ENCODE measurements around the gene RIPOR2. TPM values are rescaled to one million over a fixed set of nuclear protein-coding genes. Genes with fewer than 3 reads are reported as not detected.
A peak's percentile ranks its signal among the peaks of the same experiment; 100 is the strongest.

Gene RIPOR2
- total and polyA plus RNA-seq, 2 donors (not counting 3 experiments of a cell fraction or from before 2014, with no cell fraction given), result 0.10 TPM; not detected in 1

- H3K36me3 ChIP-seq (ENCODE audit: control insufficient read depth in 2 of 2, extremely low read depth in 1 of 2, insufficient read depth in 2 of 2, low read length in 2 of 2), result no peaks in the 10 kb centered on the region
- H2AFZ ChIP-seq (ENCODE audit: low read depth, low read length), result no peak overlapping the region
- dilution Hi-C loops (cut with MboI; ENCODE audit: extremely low pct_ligation_motif_present, low sequenced_read_pairs) (no loop called here), intact Hi-C loops (cut with micrococcal nuclease) (no loop called here)
- peak; percentile 7 for DNase-seq (ENCODE audit: low read depth, low spot score)
- no peaks in the 10 kb centered on the region for H4K20me1 ChIP-seq (replicated peaks; ENCODE audit: control insufficient read depth, extremely low read depth, insufficient read depth, low read length)
- no peak for FAIRE-seq
- no peak overlapping the region for H3K27ac ChIP-seq (ENCODE audit: insufficient read depth, low read depth, low read length)
- H3K4me2 ChIP-seq (ENCODE audit: insufficient read depth, low read length), result no peak overlapping the region
- no TSS peak for BruUV-seq (replicated peaks)
- H3K9me3 ChIP-seq (replicated peaks; ENCODE audit: control insufficient read depth, insufficient read depth, low read length), result no peaks in the 10 kb centered on the region
- no peaks in the 10 kb centered on the region for H3K9me1 ChIP-seq (replicated peaks; ENCODE audit: control insufficient read depth, extremely low read depth, insufficient read depth, low read length)
- no peak overlapping the region for H3K4me3 ChIP-seq (replicated peaks in 1 of 3; ENCODE audit: insufficient read depth in 1 of 3, low read depth in 1 of 3, low read length in 3 of 3)
- CTCF ChIA-PET, result no interaction called here
- no peaks in the 10 kb centered on the region for H3K27me3 ChIP-seq (ENCODE audit: control insufficient read depth in 2 of 2, insufficient read depth in 2 of 2, low read length in 2 of 2)
- TF ChIP-seq MAX (IDR thresholded peaks at IDR 0.05; ENCODE audit: insufficient read depth, insufficient read length) (no peak), MYC (IDR thresholded peaks at IDR 0.05; ENCODE audit: low read depth, low read length) (no peak), POLR2AphosphoS5 (IDR thresholded peaks at IDR 0.05; ENCODE audit: insufficient read depth, low read depth, low read length) (no peak), EZH2 (IDR thresholded peaks at IDR 0.05; ENCODE audit: borderline replicate concordance, low read depth, low read length, severe bottlenecking) (no peak), CTCF (IDR thresholded peaks at IDR 0.05; ENCODE audit: extremely low read depth in 1 of 2, insufficient read depth in 1 of 2, low read depth in 1 of 2, low read length in 2 of 2) (no peak), GATA2 (IDR thresholded peaks at IDR 0.05; ENCODE audit: insufficient read depth, insufficient read length, low read depth, low read length) (no peak), POLR2A (IDR thresholded peaks at IDR 0.05; ENCODE audit: low read depth, low read length) (no peak), FOS (IDR thresholded peaks at IDR 0.05; ENCODE audit: borderline replicate concordance, insufficient read depth, low read length) (no peak), JUN (IDR thresholded peaks at IDR 0.05; ENCODE audit: borderline replicate concordance, insufficient read depth, insufficient read length, low read depth) (no peak)
- no peaks in the 10 kb centered on the region for H3K79me2 ChIP-seq (ENCODE audit: control insufficient read depth, insufficient read depth, low read length)
- no peak overlapping the region for H3K9ac ChIP-seq (replicated peaks; ENCODE audit: extremely low read depth, insufficient read depth, low read length)
- POLR2A ChIA-PET, result no interaction called here
- H3K4me1 ChIP-seq (ENCODE audit: control insufficient read depth, extremely low read depth, insufficient read depth, low read length), result no peaks in the 10 kb centered on the region
These were observed 25.3 kb upstream of the RIPOR2 start for GRCh38 chr6:24960991-24961475.

Data from endothelial cell of umbilical vein (primary cell).